Neutrophil (primary cell): ENCODE data around the gene GIT1.
A peak's percentile ranks its signal among the peaks of the same experiment; 100 is the strongest.

ENCODE experiments used
- H3K27ac ChIP-seq: fragments of 200-600 bp; sonication (generic); 2 replicates; pipeline ENCODE4 v1.5.1; 2016; ENCODE audit warnings: mild to moderate bottlenecking, moderate library complexity
- H3K27me3 ChIP-seq: fragments of 200-600 bp; sonication (generic); 2 replicates; pipeline ENCODE4 v1.6.0; 2016; ENCODE audit warnings: mild to moderate bottlenecking
- H3K36me3 ChIP-seq: fragments of 200-600 bp; sonication (generic); 2 replicates; pipeline ENCODE4 v1.5.1; 2017
- H3K4me1 ChIP-seq, 2 experiments: fragments of 200-600 bp in 1 of 2; sonication (generic) in 1 of 2; 1 replicate in 1 of 2; 2 replicates in 1 of 2; pipeline versions ENCODE4 v1.5.1 to v1.6.1; 2013 to 2016; ENCODE audit warnings: low read depth in 1 of 2, low read length in 1 of 2, mild to moderate bottlenecking in 1 of 2, moderate library complexity in 1 of 2; ENCODE audit not compliant: control insufficient read depth in 1 of 2, insufficient read depth in 1 of 2
- H3K4me3 ChIP-seq, 2 experiments: fragments of 200-600 bp in 1 of 2; sonication (generic) in 1 of 2; 1 replicate in 1 of 2; 2 replicates in 1 of 2; pipeline ENCODE4 v1.5.1; 2013 to 2016; ENCODE audit warnings: low read depth in 1 of 2, low read length in 1 of 2, mild to moderate bottlenecking in 1 of 2, moderate library complexity in 1 of 2
- H3K9me3 ChIP-seq: fragments of 200-600 bp; sonication (generic); 2 replicates; pipeline ENCODE4 v1.5.1; 2016
- CTCF ChIP-seq: fragments of 200-600 bp; sonication (generic); IDR thresholded peaks from 2 replicates; pipeline ENCODE4 v1.5.1; 2016; ENCODE audit warnings: antibody characterized with exemption

GIT1 gene

GRCh38 chr17:29614349-29615047, 25.1 kb upstream of the GIT1 start:
- H3K27me3 ChIP-seq: peaks cover 93% of the 10 kb centered on the region
- H3K4me3 ChIP-seq: peak overlapping the region; percentile 50 to 67
- no peaks in the 10 kb centered on the region for H3K36me3 ChIP-seq
- H3K27ac ChIP-seq: no peak overlapping the region
- H3K4me1 ChIP-seq: peaks cover 55 to 56% of the 10 kb centered on the region in 2 experiments
- no peak for TF ChIP-seq CTCF
- no peaks in the 10 kb centered on the region for H3K9me3 ChIP-seq

- no peak for TF ChIP-seq CTCF
- Histone ChIP-seq H3K27me3 (peaks cover 86% of the 10 kb centered on the region), H3K4me1 (peaks cover 55 to 56% of the 10 kb centered on the region in 2 experiments), H3K27ac (no peak overlapping the region), H3K4me3 (peak overlapping the region; percentile 41 to 64), H3K9me3 (no peaks in the 10 kb centered on the region), H3K36me3 (no peaks in the 10 kb centered on the region)
Measured at GRCh38 chr17:29613856-29614255, 24.4 kb upstream of the GIT1 start.

GRCh38 chr17:29613352-29613837, 23.9 kb upstream of the GIT1 start:
- Histone ChIP-seq H3K36me3 (no peaks in the 10 kb centered on the region), H3K4me3 (peak overlapping the region; percentile 41 to 64), H3K9me3 (no peaks in the 10 kb centered on the region), H3K4me1 (peaks cover 54% of the 10 kb centered on the region in 2 experiments), H3K27ac (no peak overlapping the region), H3K27me3 (peaks cover 82% of the 10 kb centered on the region)
- peak; percentile 80 for TF ChIP-seq CTCF

- peak overlapping the region; percentile 41 to 64 for H3K4me3 ChIP-seq
- H3K4me1 ChIP-seq: peaks cover 46 to 47% of the 10 kb centered on the region in 2 experiments
Measured at GRCh38 chr17:29612404-29613280, 23.2 kb upstream of the GIT1 start.

GRCh38 chr17:29612094-29612403, 22.6 kb upstream of the GIT1 start:
- Histone ChIP-seq H3K36me3 (no peaks in the 10 kb centered on the region), H3K27ac (no peak overlapping the region), H3K4me3 (no peak overlapping the region), H3K4me1 (peaks cover 40 to 41% of the 10 kb centered on the region in 2 experiments), H3K9me3 (no peaks in the 10 kb centered on the region), H3K27me3 (peaks cover 68% of the 10 kb centered on the region)
- TF ChIP-seq CTCF: no peak

More at GRCh38 chr17:29612404-29613280, 23.2 kb upstream of the GIT1 start:
- H3K9me3 ChIP-seq: no peaks in the 10 kb centered on the region
- peaks cover 74% of the 10 kb centered on the region for H3K27me3 ChIP-seq
- no peaks in the 10 kb centered on the region for H3K36me3 ChIP-seq
- no peak overlapping the region for H3K27ac ChIP-seq
- no peak for TF ChIP-seq CTCF
